Stomach (tissue), 4 donors: Measurements from ENCODE around the gene PLEKHA6.

Experiments used
- CTCF ChIP-seq, 7 experiments: fragments of 450-650 bp in 4 of 7; fragments of 200-600 bp in 3 of 7; sonication (generic) in 3 of 7; IDR thresholded peaks; one replicate each; pipeline ENCODE4 v1.5.1; 2016 to 2019; ENCODE audit warnings: antibody characterized with exemption in 7 of 7, control low read depth in 2 of 7, mild to moderate bottlenecking in 1 of 7
- EP300 ChIP-seq: sonication (generic); formaldehyde crosslinking; IDR thresholded peaks from one replicate; pipeline ENCODE4 v1.6.1; 2017; ENCODE audit warnings: antibody characterized with exemption
- POLR2A ChIP-seq, 4 donors: fragments of 450-650 bp; IDR thresholded peaks; one replicate each; pipeline ENCODE4 v1.6.1; 2016; ENCODE audit warnings: antibody characterized with exemption in 4 of 4, control low read depth in 2 of 4, mild to moderate bottlenecking in 1 of 4, moderate library complexity in 1 of 4

GRCh38 chr1:204254031-204254661 lies 105.6 kb downstream of the PLEKHA6 start:
- no peak for TF ChIP-seq EP300
- no peak for TF ChIP-seq CTCF (IDR thresholded peaks at IDR 0.05)
- no peak for TF ChIP-seq POLR2A (IDR thresholded peaks at IDR 0.05)
